Measurements from ENCODE around the gene RBKS.
A peak's percentile ranks its signal among the peaks of the same experiment; 100 is the strongest.
"Not testable (repeated sequence)": the region's sequence is repeated elsewhere in the genome, so short reads cannot be mapped to it uniquely, and the experiment has no call there.

The RBKS gene

GRCh38 chr2:27762951-27763906, 127.0 kb downstream of the RBKS start:
- DNase-seq (ENCODE audit: low read depth), result no peak

- DNase-seq (ENCODE audit: low read depth), result no peak
These were observed 133.4 kb downstream of the RBKS start for GRCh38 chr2:27756544-27757498.

DNA sequence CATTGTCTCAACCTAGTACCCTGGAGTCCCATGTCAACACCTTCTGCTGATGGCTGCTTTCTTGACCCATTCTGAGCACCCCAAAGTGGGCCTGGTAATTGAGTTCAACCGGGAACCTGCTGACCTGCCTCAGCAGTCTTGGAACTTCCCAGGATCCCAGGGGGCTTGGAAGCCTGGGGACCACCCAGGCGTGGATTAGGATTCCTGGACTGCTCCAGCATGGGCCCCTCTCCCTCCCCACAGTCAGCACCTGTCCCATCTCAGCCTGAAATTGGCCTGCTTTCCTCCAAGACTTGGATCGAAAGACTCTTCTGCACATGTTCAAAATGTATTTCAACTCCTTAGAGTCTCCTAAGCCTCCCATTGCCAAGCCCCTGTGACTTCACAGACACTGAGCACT, 134.1 kb downstream of the RBKS start:
- no peak for DNase-seq (ENCODE audit: low read depth)

GRCh38 chr2:27754831-27755230, 135.4 kb downstream of the RBKS start:
- no peak for DNase-seq (ENCODE audit: low read depth)

- peak; percentile 59 for DNase-seq (ENCODE audit: low read depth)
These were observed 136.0 kb downstream of the RBKS start for GRCh38 chr2:27754138-27754588.

- no peak for DNase-seq (ENCODE audit: low read depth)
These were observed 137.5 kb downstream of the RBKS start for GRCh38 chr2:27752551-27753237.

DNA sequence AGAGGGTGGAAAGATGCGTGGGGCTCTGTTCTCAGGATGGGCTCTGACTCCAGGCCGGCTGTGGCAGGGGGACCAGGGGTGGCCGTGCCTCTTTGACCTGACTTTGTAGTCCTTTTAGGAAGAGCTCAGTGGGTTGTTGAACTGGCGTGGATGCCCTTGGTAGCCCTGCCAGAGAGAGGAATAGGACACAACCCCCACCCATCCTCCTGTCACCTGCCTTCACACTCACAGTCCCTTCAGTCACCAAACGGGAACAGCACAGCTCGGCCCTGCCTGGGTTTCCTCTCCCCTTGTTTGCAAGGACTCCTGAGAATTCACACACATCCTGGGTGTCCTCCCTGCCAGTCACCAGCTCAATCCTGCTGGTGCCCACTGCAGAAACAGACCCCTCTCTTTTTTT, 138.8 kb downstream of the RBKS start:
- no peak for DNase-seq (ENCODE audit: low read depth)

DNA sequence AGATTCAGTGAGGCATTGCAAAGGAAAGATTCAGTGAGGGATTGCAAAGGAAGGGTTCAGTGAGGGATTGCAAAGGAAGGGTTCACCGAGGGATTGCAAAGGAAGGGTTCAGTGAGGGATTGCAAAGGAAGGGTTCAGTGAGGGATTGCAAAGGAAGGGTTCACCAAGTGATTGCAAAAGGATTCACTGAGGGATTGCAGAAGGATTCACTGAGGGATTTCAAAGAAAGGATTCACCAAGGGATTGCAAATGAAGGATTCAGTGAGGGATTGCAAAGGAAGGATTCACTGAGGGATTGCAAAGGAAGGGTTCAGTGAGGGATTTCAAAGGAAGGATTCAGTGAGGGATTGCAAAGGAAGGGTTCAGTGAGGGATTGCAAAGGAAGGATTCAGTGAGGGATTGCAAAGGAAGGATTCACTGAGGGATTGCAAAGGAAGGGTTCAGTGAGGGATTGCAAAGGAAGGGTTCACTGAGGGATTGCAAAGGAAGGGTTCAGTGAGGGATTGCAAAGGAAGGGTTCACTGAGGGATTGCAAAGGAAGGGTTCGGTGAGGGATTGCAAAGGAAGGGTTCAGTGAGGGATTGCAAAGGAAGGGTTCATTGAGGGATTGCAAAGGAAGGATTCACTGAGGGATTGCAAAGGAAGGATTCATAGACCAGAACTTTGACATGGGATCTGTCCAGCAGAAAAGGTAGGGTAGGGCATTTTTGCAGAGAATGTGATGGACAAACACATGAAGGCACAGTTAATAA, 141.2 kb downstream of the RBKS start:
- not testable (repeated sequence) for DNase-seq (ENCODE audit: low read depth)

- no peak for DNase-seq (ENCODE audit: low read depth)
These were observed 142.3 kb downstream of the RBKS start for GRCh38 chr2:27747827-27748352.

DNA sequence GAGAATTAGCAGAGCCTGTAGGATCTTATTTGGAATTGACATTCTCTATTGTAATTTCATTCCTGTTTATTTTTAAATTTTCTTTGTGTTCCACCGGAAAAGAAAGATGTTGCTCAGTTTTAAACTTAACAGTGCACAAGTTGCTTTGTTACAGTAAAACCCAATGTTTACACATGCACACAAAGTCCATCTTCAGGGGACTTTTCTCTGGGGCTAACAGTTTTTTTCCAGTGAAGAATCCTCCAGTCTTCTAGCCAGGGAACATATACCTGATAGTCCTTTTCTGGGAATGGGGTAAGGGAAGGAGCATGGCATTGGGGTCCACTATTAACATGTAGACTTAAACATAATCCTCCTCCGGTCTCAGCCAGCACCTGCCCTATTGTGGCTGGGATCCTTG, 143.9 kb downstream of the RBKS start:
- no peak for DNase-seq (ENCODE audit: low read depth)

DNA sequence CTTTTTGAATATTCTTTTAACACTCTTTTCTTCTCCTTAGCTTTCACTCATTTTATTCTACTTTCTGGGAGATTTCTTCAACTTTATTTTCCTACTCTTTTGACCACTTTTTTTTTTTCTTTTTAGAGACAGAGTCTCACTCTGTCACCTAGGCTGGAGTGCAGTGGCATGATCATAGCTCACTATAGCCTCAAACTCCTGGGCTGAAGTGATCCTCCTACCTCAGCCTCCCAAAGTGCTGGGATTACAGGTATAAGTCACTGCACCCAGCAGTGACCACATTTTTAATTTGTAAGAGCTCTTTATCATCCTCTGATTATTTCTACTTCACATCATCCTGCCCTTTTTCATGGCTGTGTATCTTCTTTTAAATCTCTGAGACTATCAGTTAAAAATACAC, 144.7 kb downstream of the RBKS start:
- not testable (repeated sequence) for DNase-seq (ENCODE audit: low read depth)

DNA sequence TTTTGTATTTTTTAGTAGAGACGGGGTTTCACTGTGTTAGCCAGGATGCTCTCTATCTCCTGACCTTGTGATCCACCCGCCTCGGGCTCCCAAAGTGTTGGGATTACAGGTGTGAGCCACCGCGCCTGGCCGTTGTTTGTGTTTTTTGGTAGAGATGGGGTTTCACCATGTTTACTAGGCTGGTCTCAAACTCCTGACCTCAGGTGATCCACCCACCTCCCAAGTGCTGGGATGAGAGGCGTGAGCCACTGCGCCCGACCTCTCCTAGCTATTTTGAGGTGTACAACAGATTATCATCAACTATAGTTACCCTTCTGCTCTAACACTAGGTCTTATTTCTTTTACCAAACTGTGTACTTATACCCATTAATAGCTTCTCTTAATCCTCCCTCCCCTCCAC, 147.6 kb downstream of the RBKS start:
- no peak for DNase-seq (ENCODE audit: low read depth)

- DNase-seq (ENCODE audit: low read depth), result no peak
These were observed 148.5 kb downstream of the RBKS start for GRCh38 chr2:27741673-27742072.

GRCh38 chr2:27739058-27739373, 151.2 kb downstream of the RBKS start:
- no peak for DNase-seq (ENCODE audit: low read depth)

DNA sequence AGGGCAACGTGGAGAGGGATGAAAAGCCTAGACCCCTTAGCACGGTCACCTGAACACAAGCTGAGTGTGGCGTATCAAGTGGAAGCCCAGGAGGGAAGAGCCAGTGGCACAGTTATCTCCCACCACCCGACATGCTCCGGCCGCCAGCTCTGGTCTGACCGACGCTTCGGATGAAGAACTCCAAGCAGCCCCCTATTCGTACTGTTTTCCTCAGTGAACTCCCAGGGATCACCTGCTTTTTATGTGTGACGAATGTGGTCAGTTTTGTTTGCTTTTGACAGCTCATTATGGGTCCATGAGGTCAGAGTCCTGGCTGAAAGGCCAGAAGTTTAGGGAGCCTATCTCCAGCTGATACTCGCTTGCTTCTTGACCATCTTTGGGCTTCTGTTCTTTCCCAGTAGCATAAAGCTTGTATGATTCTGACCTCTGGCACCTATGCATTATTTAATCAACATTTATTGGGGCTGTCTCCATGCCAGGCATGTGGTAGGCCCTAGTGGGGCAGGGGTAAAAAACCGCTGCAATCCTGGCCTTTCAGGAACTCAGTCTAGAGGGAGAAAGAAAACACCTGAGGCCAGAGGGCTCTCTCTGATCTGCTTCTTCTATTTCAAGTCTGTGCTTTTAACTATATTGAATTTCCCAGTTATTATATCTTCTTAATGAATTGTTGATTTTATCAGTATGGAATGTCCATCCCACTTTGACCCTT, 151.7 kb downstream of the RBKS start:
- DNase-seq (ENCODE audit: low read depth), result no peak

GRCh38 chr2:27737676-27738348, 152.4 kb downstream of the RBKS start:
- no peak for DNase-seq (ENCODE audit: low read depth)

GRCh38 chr2:27736890-27737204, 153.3 kb downstream of the RBKS start:
- DNase-seq (ENCODE audit: low read depth), result no peak

DNA sequence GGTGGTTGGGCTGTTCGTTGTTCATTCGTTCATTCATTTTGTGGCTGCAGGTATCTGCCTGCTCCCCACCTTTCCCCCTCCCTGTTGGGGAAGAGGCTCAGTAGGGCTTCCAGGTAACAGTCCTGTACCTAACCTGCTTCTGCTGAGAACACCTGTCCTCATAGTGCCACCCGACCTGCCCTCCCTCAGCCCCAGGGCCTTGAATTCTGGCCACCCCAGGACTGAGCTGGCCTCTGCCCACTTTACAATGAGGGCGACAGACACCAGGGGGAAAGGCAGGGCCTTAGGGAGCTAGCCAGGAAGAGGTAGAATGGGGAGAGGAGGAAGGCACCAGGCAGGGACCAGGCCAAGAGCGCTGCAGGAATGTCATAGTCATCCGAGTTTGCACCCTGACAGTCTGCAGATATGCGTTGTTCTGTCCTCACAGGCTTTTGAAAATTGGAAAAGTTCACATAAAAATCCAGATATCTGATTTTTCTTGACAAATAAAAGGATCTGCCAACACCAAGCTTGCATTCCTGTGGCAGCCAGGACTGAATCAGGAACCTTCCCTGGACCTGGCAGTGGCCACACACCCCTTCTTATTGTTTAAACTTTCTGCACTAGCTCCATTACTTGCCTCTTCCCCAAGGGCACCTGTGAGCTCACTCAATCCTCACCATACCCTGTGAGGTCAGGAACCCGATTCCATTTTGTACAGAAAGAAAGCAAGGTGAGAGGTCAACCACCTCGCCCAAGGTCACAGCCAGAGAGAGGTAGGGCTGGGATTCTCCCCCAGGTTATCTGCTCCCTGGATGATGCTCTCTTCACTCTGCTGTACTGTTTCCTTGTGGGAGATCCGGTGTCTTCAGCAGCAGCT, 153.9 kb downstream of the RBKS start:
- no peak for DNase-seq (ENCODE audit: low read depth)

DNA sequence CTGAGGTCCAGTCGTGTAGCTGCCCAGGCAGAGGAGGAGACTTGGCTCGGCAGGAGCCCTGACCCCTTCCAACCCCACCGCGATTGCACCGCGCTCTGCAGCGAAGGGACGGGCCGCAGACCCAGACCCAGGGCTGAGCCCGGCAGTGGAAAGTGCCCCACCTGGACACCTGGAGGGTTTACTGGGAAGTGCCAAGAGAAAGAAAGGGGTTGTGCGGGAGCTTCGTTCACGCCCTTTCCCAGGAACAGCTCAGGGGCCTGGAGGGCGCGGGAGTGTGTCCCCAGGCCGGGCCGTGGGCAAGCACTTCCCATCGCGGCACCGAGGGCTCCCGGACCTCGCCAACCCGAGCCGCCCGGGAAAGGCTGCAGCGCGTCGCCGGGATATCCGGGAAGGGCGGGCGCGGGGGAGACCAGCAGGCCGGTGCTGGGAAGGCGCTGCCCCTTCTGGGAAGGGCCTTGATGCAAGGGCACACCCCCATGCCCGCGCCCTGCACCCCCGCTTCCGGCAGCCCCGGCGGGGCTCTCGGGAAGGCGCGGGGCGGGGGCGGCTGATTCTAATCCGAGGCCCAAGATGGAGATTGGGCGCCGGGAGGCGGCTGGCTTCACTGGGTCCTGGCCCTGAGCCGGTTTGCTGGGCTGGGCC, 154.8 kb downstream of the RBKS start:
- DNase-seq (ENCODE audit: low read depth), result peak; percentile 21

All from stimulated activated CD8-positive, alpha-beta memory T cell treated with anti-CD3 and anti-CD28 coated beads, Interleukin-7, amount 100 ng/mL, for 24 hours (primary cell).